ENCODE measurements around the gene C5. TPM values are rescaled to one million over a fixed set of nuclear protein-coding genes. Genes with fewer than 3 reads are reported as not detected.

C5 gene
- total RNA-seq, 4 donors from 2014 or later = 2.0 to 14.9 (median 4.3) TPM

GRCh38 chr9:121082075-121082474 lies 32.0 kb upstream of the C5 start:
- intact Hi-C loops (cut with DNase I; ENCODE audit: low total_unique reads) = no loop called here
- no peak for DNase-seq (ENCODE audit: low spot score in 2 of 2)
- no peak for TF ChIP-seq POLR2A (IDR thresholded peaks at IDR 0.05)
- TF ChIP-seq, protein P1, sequence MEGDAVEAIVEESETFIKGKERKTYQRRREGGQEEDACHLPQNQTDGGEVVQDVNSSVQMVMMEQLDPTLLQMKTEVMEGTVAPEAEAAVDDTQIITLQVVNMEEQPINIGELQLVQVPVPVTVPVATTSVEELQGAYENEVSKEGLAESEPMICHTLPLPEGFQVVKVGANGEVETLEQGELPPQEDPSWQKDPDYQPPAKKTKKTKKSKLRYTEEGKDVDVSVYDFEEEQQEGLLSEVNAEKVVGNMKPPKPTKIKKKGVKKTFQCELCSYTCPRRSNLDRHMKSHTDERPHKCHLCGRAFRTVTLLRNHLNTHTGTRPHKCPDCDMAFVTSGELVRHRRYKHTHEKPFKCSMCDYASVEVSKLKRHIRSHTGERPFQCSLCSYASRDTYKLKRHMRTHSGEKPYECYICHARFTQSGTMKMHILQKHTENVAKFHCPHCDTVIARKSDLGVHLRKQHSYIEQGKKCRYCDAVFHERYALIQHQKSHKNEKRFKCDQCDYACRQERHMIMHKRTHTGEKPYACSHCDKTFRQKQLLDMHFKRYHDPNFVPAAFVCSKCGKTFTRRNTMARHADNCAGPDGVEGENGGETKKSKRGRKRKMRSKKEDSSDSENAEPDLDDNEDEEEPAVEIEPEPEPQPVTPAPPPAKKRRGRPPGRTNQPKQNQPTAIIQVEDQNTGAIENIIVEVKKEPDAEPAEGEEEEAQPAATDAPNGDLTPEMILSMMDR (IDR thresholded peaks at IDR 0.05) = no peak
- no peak overlapping the region for H3K4me3 ChIP-seq (ENCODE audit: low read depth, poor library complexity, severe bottlenecking)
- 83 to 85% methylated on average over 1 of the region's 1 CpG for WGBS, 2 donors

DNA sequence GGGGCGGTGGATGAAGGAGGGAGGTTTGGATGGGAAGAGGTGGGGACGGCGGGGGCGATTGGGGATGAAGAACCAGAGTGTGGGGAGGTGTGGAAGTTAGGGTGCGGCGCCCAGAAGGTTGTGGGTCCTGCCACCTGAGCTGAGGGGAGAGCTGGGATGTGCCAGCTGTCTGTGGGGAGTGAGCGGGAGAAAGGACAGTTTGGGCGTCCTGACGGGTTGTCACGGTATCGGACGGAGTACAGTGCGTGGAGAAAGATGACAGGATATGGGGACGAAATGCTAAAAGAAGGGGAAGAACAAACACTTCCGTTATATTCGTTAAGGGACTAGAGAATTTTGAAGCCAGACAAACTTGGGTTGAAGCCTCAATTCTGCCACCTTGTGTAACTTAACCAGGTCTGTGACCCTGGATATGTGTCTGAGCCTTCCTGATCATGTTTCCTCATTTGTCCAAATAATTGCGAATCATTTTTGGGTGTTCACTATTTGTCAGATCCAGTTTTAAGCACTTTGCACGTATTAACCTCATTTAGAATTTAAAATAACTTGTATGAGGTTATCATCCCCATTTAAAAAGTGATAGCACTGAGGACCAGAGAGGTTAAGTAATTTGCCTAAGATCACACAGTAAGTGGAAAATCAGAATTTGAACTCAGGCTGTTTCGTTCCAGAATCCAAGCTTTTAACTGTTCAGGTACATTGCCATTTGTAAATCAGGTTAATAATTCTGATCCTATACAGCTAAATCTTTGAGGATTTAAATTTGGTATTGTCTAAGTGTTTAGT lies 25.4 kb upstream of the C5 start:
- intact Hi-C loops (cut with DNase I; ENCODE audit: low total_unique reads) = loop anchor here (10.0 kb wide), 1 partner anchor 91 kb away; no protein-coding TSS in a partner anchor
- DNase-seq (ENCODE audit: low spot score in 2 of 2) = no peak
- peak overlapping the region; percentile 65 for H3K4me3 ChIP-seq (ENCODE audit: low read depth, poor library complexity, severe bottlenecking)
- 5% methylated on average over 19 of the region's 19 CpGs for WGBS, 2 donors
- no peak for TF ChIP-seq POLR2A (IDR thresholded peaks at IDR 0.05)
- TF ChIP-seq, protein P1 (IDR thresholded peaks at IDR 0.05) = no peak

- peak; percentile 87 to 98 for DNase-seq (ENCODE audit: low spot score in 2 of 2)
- intact Hi-C loops (cut with DNase I; ENCODE audit: low total_unique reads) = loop anchor here (10.0 kb wide), 1 partner anchor 90 kb away; no protein-coding TSS in a partner anchor
- peak within 1 kb of the TSS; percentile 65 for H3K4me3 ChIP-seq (ENCODE audit: low read depth, poor library complexity, severe bottlenecking)
- 0 to 1% methylated on average over 43 to 85 of the region's 85 CpGs for WGBS, 2 donors
- TF ChIP-seq, protein P1 (IDR thresholded peaks at IDR 0.05) = no peak
- TF ChIP-seq POLR2A (IDR thresholded peaks at IDR 0.05) = no peak
Measured at GRCh38 chr9:121074370-121075250, 24.5 kb upstream of the C5 start, which contains the start of gene CNTRL. Gene CNTRL, plus strand, starts transcription at chr9:121074955. Its CDS starts 13,372 bp downstream, at chr9:121088327.

DNA sequence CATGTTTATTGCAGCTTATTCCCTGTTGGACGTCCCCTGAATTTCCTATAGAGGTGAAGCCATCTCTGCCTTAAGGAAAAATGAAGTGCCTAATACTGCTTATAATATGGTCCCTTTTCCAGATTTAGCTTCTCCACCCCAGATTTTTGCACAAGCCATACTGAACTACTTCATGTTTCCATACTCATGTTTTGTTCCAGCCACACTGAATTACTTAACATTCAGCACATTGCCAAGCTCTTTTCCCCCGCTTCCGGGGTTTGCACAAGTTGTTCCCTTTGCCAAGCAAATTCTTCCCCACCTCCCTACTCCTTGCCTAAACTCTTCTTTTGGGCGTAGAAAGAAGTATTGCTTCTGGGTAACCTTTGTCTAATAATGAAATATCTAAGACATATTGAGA lies 23.0 kb upstream of the C5 start:
- TF ChIP-seq, protein P1 (IDR thresholded peaks at IDR 0.05) = no peak
- no peak for TF ChIP-seq POLR2A (IDR thresholded peaks at IDR 0.05)
- intact Hi-C loops (cut with DNase I; ENCODE audit: low total_unique reads) = loop anchor here (10.0 kb wide), 1 partner anchor 88 kb away; no protein-coding TSS in a partner anchor
- DNase-seq (ENCODE audit: low spot score in 2 of 2) = peak; percentile 80 to 89
- no peak overlapping the region for H3K4me3 ChIP-seq (ENCODE audit: low read depth, poor library complexity, severe bottlenecking)
- WGBS, 2 donors = 19 to 21% methylated on average over 4 of the region's 4 CpGs

DNA sequence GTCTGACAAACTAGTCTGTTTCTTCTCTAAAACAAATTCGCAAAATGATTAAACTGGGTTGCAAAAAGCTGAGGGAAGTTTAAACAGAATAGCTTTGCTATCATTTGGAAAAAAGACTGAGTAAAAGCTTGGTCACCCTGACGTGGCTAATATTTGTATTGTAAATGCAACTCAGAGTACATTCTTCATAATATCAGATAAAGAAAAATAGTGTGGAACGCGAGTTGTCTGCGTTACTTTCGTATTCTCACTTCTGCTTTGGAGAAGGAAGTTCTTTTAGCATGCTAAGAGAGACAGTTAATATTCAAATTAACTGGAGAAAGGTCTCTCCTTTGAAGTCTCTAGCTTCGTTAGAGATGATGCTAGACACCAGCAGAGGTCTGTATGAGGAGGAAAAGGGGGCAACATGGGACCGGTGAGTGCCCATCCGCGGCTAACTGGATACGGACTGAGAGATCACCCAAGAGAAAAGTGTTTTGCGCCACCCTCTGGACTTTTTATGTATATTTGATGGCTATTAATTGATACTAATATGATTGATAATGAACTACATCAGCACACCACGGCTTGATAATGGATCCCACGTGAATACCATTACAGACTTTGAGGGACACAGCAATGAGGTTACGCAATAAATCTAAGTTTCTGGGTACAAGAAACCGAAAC lies 21.8 kb upstream of the C5 start:
- intact Hi-C loops (cut with DNase I; ENCODE audit: low total_unique reads) = loop anchor here (10.0 kb wide), 1 partner anchor 87 kb away; no protein-coding TSS in a partner anchor
- 40 to 46% methylated on average over 16 of the region's 16 CpGs for WGBS, 2 donors
- peak in 1 of 2 donors; percentile 26 for DNase-seq (ENCODE audit: low spot score in 2 of 2)
- no peak for TF ChIP-seq POLR2A (IDR thresholded peaks at IDR 0.05)
- TF ChIP-seq, protein P1 (IDR thresholded peaks at IDR 0.05) = no peak
- H3K4me3 ChIP-seq (ENCODE audit: low read depth, poor library complexity, severe bottlenecking) = no peak overlapping the region
